Measurements from ENCODE around the gene CCDC170.
A peak's percentile ranks its signal among the peaks of the same experiment; 100 is the strongest.
"Not testable (repeated sequence)": the region's sequence is repeated elsewhere in the genome, so short reads cannot be mapped to it uniquely, and the experiment has no call there.

CCDC170 gene

GRCh38 chr6:151493804-151494234 lies at the start of gene CCDC170:
TSS of gene CCDC170 (plus strand) at chr6:151494017. CDS start at chr6:151494129, 112 bp downstream.
- Mint-ChIP-seq H3K27me3 (peaks cover 56% of the 10 kb centered on the region), H3K4me3 (peak within 1 kb of the TSS; percentile 69), H3K36me3 (ENCODE audit: low read depth) (no peaks in the 10 kb centered on the region), H3K4me1 (ENCODE audit: low read depth) (peaks cover 15% of the 10 kb centered on the region), H3K27ac (no peak within 1 kb of the TSS), H3K9me3 (no peaks in the 10 kb centered on the region)
- peak; percentile 36 for DNase-seq

GRCh38 chr6:151445482-151445881 lies 48.3 kb upstream of the CCDC170 start:
- Mint-ChIP-seq H3K36me3 (ENCODE audit: low read depth) (peaks cover 59% of the 10 kb centered on the region), H3K4me3 (no peak overlapping the region), H3K9me3 (no peaks in the 10 kb centered on the region), H3K27ac (no peak overlapping the region), H3K27me3 (no peaks in the 10 kb centered on the region), H3K4me1 (ENCODE audit: low read depth) (peaks cover 37% of the 10 kb centered on the region)
- DNase-seq: no peak

- Mint-ChIP-seq H3K27ac (no peak overlapping the region), H3K27me3 (no peaks in the 10 kb centered on the region), H3K9me3 (no peaks in the 10 kb centered on the region), H3K36me3 (ENCODE audit: low read depth) (peaks cover 59% of the 10 kb centered on the region), H3K4me3 (no peak overlapping the region), H3K4me1 (ENCODE audit: low read depth) (peaks cover 35% of the 10 kb centered on the region)
- no peak for DNase-seq
Measured at GRCh38 chr6:151447237-151447636, 46.6 kb upstream of the CCDC170 start.

GRCh38 chr6:151448623-151449022 lies 45.2 kb upstream of the CCDC170 start:
- Mint-ChIP-seq H3K36me3 (ENCODE audit: low read depth) (peaks cover 52% of the 10 kb centered on the region), H3K4me3 (no peak overlapping the region), H3K27ac (no peak overlapping the region), H3K4me1 (ENCODE audit: low read depth) (peaks cover 32% of the 10 kb centered on the region), H3K9me3 (no peaks in the 10 kb centered on the region), H3K27me3 (no peaks in the 10 kb centered on the region)
- no peak for DNase-seq

GRCh38 chr6:151450928-151451327 lies 42.9 kb upstream of the CCDC170 start:
- DNase-seq, H3K9me3 Mint-ChIP-seq, H3K27me3 Mint-ChIP-seq: not testable (repeated sequence)
- H3K4me3 Mint-ChIP-seq: peak overlapping the region; percentile 91
- H3K4me1 Mint-ChIP-seq (ENCODE audit: low read depth): peaks cover 40% of the 10 kb centered on the region
- H3K27ac Mint-ChIP-seq: peak overlapping the region; percentile 91
- peaks cover 35% of the 10 kb centered on the region for H3K36me3 Mint-ChIP-seq (ENCODE audit: low read depth)

GRCh38 chr6:151451417-151451949 lies 42.3 kb upstream of the CCDC170 start:
- Mint-ChIP-seq H3K4me1 (ENCODE audit: low read depth) (peaks cover 40% of the 10 kb centered on the region), H3K27me3 (no peaks in the 10 kb centered on the region), H3K4me3 (peak overlapping the region; percentile 91), H3K36me3 (ENCODE audit: low read depth) (peaks cover 34% of the 10 kb centered on the region), H3K27ac (peak overlapping the region; percentile 91), H3K9me3 (no peaks in the 10 kb centered on the region)
- DNase-seq: no peak

GRCh38 chr6:151451950-151452749 lies 41.7 kb upstream of the CCDC170 start, which contains the start of gene RMND1:
TSS of gene RMND1 (minus strand) at chr6:151452126. CDS start at chr6:151445811, 6,315 bp downstream.
- peak; percentile 98 for DNase-seq
- Mint-ChIP-seq H3K27me3 (no peaks in the 10 kb centered on the region), H3K27ac (peak within 1 kb of the TSS; percentile 91), H3K4me1 (ENCODE audit: low read depth) (peaks cover 38% of the 10 kb centered on the region), H3K9me3 (no peaks in the 10 kb centered on the region), H3K36me3 (ENCODE audit: low read depth) (peaks cover 34% of the 10 kb centered on the region), H3K4me3 (peak within 1 kb of the TSS; percentile 91)

GRCh38 chr6:151452750-151453427 lies 40.9 kb upstream of the CCDC170 start:
- Mint-ChIP-seq H3K27ac (peak overlapping the region; percentile 91), H3K4me3 (peak overlapping the region; percentile 91), H3K36me3 (ENCODE audit: low read depth) (peaks cover 37% of the 10 kb centered on the region), H3K9me3 (no peaks in the 10 kb centered on the region), H3K4me1 (ENCODE audit: low read depth) (peaks cover 38% of the 10 kb centered on the region), H3K27me3 (no peaks in the 10 kb centered on the region)
- DNase-seq: no peak

GRCh38 chr6:151455751-151456398 lies 37.9 kb upstream of the CCDC170 start:
- not testable (repeated sequence) for H3K27ac Mint-ChIP-seq, H3K9me3 Mint-ChIP-seq, DNase-seq, H3K4me3 Mint-ChIP-seq, H3K27me3 Mint-ChIP-seq
- H3K4me1 Mint-ChIP-seq (ENCODE audit: low read depth): peaks cover 28% of the 10 kb centered on the region
- peaks cover 52% of the 10 kb centered on the region for H3K36me3 Mint-ChIP-seq (ENCODE audit: low read depth)

- Mint-ChIP-seq H3K27me3 (no peaks in the 10 kb centered on the region), H3K4me1 (ENCODE audit: low read depth) (peaks cover 14% of the 10 kb centered on the region), H3K36me3 (ENCODE audit: low read depth) (peaks cover 73% of the 10 kb centered on the region), H3K9me3 (no peaks in the 10 kb centered on the region), H3K4me3 (no peak overlapping the region), H3K27ac (no peak overlapping the region)
- no peak for DNase-seq
Measured at GRCh38 chr6:151461673-151462072, 32.1 kb upstream of the CCDC170 start.

GRCh38 chr6:151464702-151465101 lies 29.1 kb upstream of the CCDC170 start:
- no peak for DNase-seq
- Mint-ChIP-seq H3K27me3 (no peaks in the 10 kb centered on the region), H3K27ac (no peak overlapping the region), H3K4me3 (no peak overlapping the region), H3K4me1 (ENCODE audit: low read depth) (peaks cover 19% of the 10 kb centered on the region), H3K9me3 (no peaks in the 10 kb centered on the region), H3K36me3 (ENCODE audit: low read depth) (peaks cover 71% of the 10 kb centered on the region)

- H3K4me1 Mint-ChIP-seq (ENCODE audit: low read depth): peaks cover 7% of the 10 kb centered on the region
- H3K36me3 Mint-ChIP-seq (ENCODE audit: low read depth): no peaks in the 10 kb centered on the region
- no peaks in the 10 kb centered on the region for H3K9me3 Mint-ChIP-seq
- no peak overlapping the region for H3K27ac Mint-ChIP-seq
- no peaks in the 10 kb centered on the region for H3K27me3 Mint-ChIP-seq
- no peak overlapping the region for H3K4me3 Mint-ChIP-seq
- no peak for DNase-seq
Measured at GRCh38 chr6:151475653-151476523, 17.9 kb upstream of the CCDC170 start.

- no peaks in the 10 kb centered on the region for H3K9me3 Mint-ChIP-seq
- H3K27ac Mint-ChIP-seq: no peak overlapping the region
- DNase-seq: no peak
- peaks cover 22% of the 10 kb centered on the region for H3K4me1 Mint-ChIP-seq (ENCODE audit: low read depth)
- no peak overlapping the region for H3K4me3 Mint-ChIP-seq
- H3K36me3 Mint-ChIP-seq (ENCODE audit: low read depth): no peaks in the 10 kb centered on the region
- H3K27me3 Mint-ChIP-seq: no peaks in the 10 kb centered on the region
Measured at GRCh38 chr6:151477726-151478125, 16.1 kb upstream of the CCDC170 start.

GRCh38 chr6:151478670-151479069 lies 15.1 kb upstream of the CCDC170 start:
- no peaks in the 10 kb centered on the region for H3K36me3 Mint-ChIP-seq (ENCODE audit: low read depth)
- DNase-seq: no peak
- peaks cover 24% of the 10 kb centered on the region for H3K4me1 Mint-ChIP-seq (ENCODE audit: low read depth)
- H3K9me3 Mint-ChIP-seq: no peaks in the 10 kb centered on the region
- no peak overlapping the region for H3K4me3 Mint-ChIP-seq
- H3K27ac Mint-ChIP-seq: no peak overlapping the region
- no peaks in the 10 kb centered on the region for H3K27me3 Mint-ChIP-seq

Measured in activated T-cell treated with anti-CD3 and anti-CD28 coated beads, Interleukin-2, amount 50 U/mL, for 24 hours (primary cell).